HepG2 (cell line): ENCODE measurements around the gene TBC1D20. TPM values are rescaled to one million over a fixed set of nuclear protein-coding genes. Genes with fewer than 3 reads are reported as not detected.
"Not testable (repeated sequence)": the region's sequence is repeated elsewhere in the genome, so short reads cannot be mapped to it uniquely, and the experiment has no call there.

Experiments
- ARNTL ChIP-seq: sonication (generic); formaldehyde crosslinking; IDR thresholded peaks from 2 replicates; pipeline ENCODE4 v1.4.0; 2020; ENCODE audit warnings: mild to moderate bottlenecking, missing genetic modification reagents
- DMAP1 ChIP-seq: IDR thresholded peaks from 2 replicates; pipeline ENCODE4 v1.6.1; 2016
- DNMT3B ChIP-seq: conservative IDR thresholded peaks from 2 replicates; pipeline ENCODE4 v1.6.1; 2016; ENCODE audit warnings: missing biosample characterization, control low read depth
- EP300 ChIP-seq, 3 experiments: sonication (generic) in 1 of 3; formaldehyde crosslinking in 1 of 3; IDR thresholded peaks; 2 replicates each; pipeline versions ENCODE4 v1.5.1 to v1.6.1; 2011 to 2020; ENCODE audit warnings: low read depth in 2 of 3, low read length in 2 of 3, borderline replicate concordance in 1 of 3, improper control_type of control experiment in 1 of 3, mild to moderate bottlenecking in 1 of 3, missing genetic modification reagents in 1 of 3, moderate library complexity in 1 of 3
- FOXC1 ChIP-seq: sonication (generic); formaldehyde crosslinking; IDR thresholded peaks from 2 replicates; pipeline ENCODE4 v1.8.0; 2022; ENCODE audit warnings: mild to moderate bottlenecking, missing genetic modification reagents, borderline replicate concordance
- GLI4 ChIP-seq: sonication (generic); formaldehyde crosslinking; IDR thresholded peaks from 2 replicates; pipeline ENCODE4 v1.5.1; 2020; ENCODE audit warnings: missing genetic modification reagents, mild to moderate bottlenecking, moderate library complexity, borderline replicate concordance
- HMG20A ChIP-seq: IDR thresholded peaks from 2 replicates; pipeline ENCODE4 v1.6.1; 2016; ENCODE audit warnings: borderline replicate concordance
- ISL2 ChIP-seq: sonication (generic); formaldehyde crosslinking; IDR thresholded peaks from 2 replicates; pipeline ENCODE4 v1.5.0; 2020; ENCODE audit warnings: missing genetic modification reagents
- KAT7 ChIP-seq: IDR thresholded peaks from 2 replicates; pipeline ENCODE4 v1.6.1; 2018; ENCODE audit warnings: borderline replicate concordance, missing compliant biosample characterization
- MED1 ChIP-seq: sonication (generic); formaldehyde crosslinking; IDR thresholded peaks from 2 replicates; pipeline ENCODE4 v1.4.0; 2020; ENCODE audit warnings: missing genetic modification reagents
- SOX13 ChIP-seq, 3 experiments: fragments of 450-650 bp in 1 of 3; sonication (generic) in 1 of 3; formaldehyde crosslinking in 1 of 3; IDR thresholded peaks in 2 of 3; conservative IDR thresholded peaks in 1 of 3; 2 replicates each; pipeline versions ENCODE4 v1.5.0 to v1.6.1; 2016 to 2020; ENCODE audit warnings: antibody characterized with exemption in 1 of 3, mild to moderate bottlenecking in 1 of 3, missing compliant biosample characterization in 1 of 3, missing genetic modification reagents in 1 of 3, moderate library complexity in 1 of 3
- SRSF1 ChIP-seq: fragments of 200-400 bp; formaldehyde crosslinking; optimal IDR thresholded peaks from 2 replicates; pipeline ENCODE3; 2017; ENCODE audit warnings: mild to moderate bottlenecking, low read depth, low read length, moderate library complexity
- ZNF124 ChIP-seq: sonication (generic); formaldehyde crosslinking; IDR thresholded peaks from 2 replicates; pipeline ENCODE4 v1.4.0; 2020; ENCODE audit warnings: missing genetic modification reagents
- ZNF136 ChIP-seq: sonication (generic); formaldehyde crosslinking; IDR thresholded peaks from 2 replicates; pipeline ENCODE4 v1.8.1; 2022; ENCODE audit warnings: low read depth, mild to moderate bottlenecking, moderate library complexity, missing genetic modification reagents
- ZNF224 ChIP-seq: sonication (generic); formaldehyde crosslinking; IDR thresholded peaks from 2 replicates; pipeline ENCODE4 v1.5.0; 2020; ENCODE audit warnings: mild to moderate bottlenecking, missing genetic modification reagents
- ZNF264 ChIP-seq: sonication (generic); formaldehyde crosslinking; IDR thresholded peaks from 2 replicates; pipeline ENCODE4 v1.4.0; 2020; ENCODE audit warnings: missing genetic modification reagents
- ZNF292 ChIP-seq: sonication (generic); formaldehyde crosslinking; IDR thresholded peaks from 2 replicates; pipeline ENCODE4 v1.8.1; 2022; ENCODE audit warnings: mild to moderate bottlenecking, low read depth, missing genetic modification reagents, borderline replicate concordance
- ZNF543 ChIP-seq: sonication (generic); formaldehyde crosslinking; IDR thresholded peaks from 2 replicates; pipeline ENCODE4 v1.4.0; 2020; ENCODE audit warnings: mild to moderate bottlenecking, missing genetic modification reagents
- polyA plus RNA-seq, 8 experiments: library from polyadenylated mRNA; depleted of rRNA in 3 of 8; stranded (reverse) in 7 of 8; unstranded in 1 of 8; fragments of >200 nt; fragmentation: Illumina TruSeq in 4 of 8; extraction: Trizol in 4 of 8; gene quantifications; 2 replicates each; pipeline versions ENCODE4 v1.2.1 to v1.2.3, GENCODE V29; 2011 to 2016; ENCODE audit warnings: low read depth in 4 of 8, missing spikeins in 1 of 8, mixed read lengths in 1 of 8; ENCODE audit not compliant: insufficient read depth in 1 of 8
- total RNA-seq, 5 experiments: library from RNA; depleted of rRNA; stranded (reverse); fragments of >200 nt; fragmentation: Illumina TruSeq; extraction: Trizol; gene quantifications; 2 replicates each; pipeline ENCODE4 v1.2.3, GENCODE V29; 2016; ENCODE audit warnings: low read depth in 1 of 5
- TF ChIP-seq, protein P1 (sequence below): sonication (generic); formaldehyde crosslinking; IDR thresholded peaks from 2 replicates; pipeline ENCODE4 v1.4.0; 2020; ENCODE audit warnings: missing genetic modification reagents, borderline replicate concordance
- TF ChIP-seq, protein P2 (sequence below): IDR thresholded peaks from 2 replicates; pipeline ENCODE4 v1.6.1; 2018; ENCODE audit warnings: missing genetic modification reagents
- TF ChIP-seq, protein P3 (sequence below): sonication (generic); formaldehyde crosslinking; IDR thresholded peaks from 2 replicates; pipeline ENCODE4 v1.4.0; 2020; ENCODE audit warnings: missing genetic modification reagents, low read depth, mild to moderate bottlenecking, borderline replicate concordance

Gene TBC1D20
- total and polyA plus RNA-seq, 2 of the 13 experiments (the other 11 are each of a cell fraction or from before 2014, with no cell fraction given) = 36.6 to 47.1 TPM

DNA sequence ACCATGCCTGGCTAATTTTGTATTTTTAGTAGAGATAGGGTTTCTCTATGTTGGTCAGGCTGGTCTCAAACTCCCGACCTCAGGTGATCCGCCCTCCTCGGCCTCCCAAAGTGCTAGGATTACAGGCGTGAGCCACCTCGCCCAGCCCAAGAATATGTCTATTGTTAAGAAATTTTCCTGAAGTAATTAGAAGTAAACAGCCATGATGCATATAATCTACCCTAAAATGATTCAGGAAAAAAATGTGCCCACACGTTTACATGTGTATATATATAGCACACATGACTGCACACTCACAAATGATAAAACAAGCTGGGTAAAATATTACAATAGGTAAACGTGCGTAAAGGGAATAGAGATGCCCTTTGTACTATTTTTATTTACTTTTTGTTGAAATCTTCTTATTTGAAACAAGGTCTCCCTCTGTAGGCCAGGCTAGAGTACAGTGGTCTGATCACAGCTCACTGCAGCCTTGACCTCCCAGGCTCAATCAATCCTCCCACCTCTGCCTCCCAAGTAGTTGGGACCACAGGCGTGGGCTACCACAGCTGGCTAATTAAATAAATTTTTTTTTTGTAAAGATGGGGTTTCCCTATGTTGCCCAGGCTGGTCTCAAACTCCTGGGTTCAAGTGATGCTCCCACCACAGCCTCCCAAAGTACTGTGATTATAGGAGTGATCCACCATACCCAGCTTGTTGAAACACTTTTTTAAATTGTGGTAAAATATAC is 48.2 kb upstream of the TBC1D20 start (continued):
- TF ChIP-seq DMAP1 (CRISPR knock-in tag) = peak; percentile 49; the same call in 1 of the 2 replicates
- peak; percentile 89 for TF ChIP-seq MED1 (CRISPR knock-in tag)
- TF ChIP-seq, protein P1, sequence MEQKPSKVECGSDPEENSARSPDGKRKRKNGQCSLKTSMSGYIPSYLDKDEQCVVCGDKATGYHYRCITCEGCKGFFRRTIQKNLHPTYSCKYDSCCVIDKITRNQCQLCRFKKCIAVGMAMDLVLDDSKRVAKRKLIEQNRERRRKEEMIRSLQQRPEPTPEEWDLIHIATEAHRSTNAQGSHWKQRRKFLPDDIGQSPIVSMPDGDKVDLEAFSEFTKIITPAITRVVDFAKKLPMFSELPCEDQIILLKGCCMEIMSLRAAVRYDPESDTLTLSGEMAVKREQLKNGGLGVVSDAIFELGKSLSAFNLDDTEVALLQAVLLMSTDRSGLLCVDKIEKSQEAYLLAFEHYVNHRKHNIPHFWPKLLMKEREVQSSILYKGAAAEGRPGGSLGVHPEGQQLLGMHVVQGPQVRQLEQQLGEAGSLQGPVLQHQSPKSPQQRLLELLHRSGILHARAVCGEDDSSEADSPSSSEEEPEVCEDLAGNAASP (CRISPR knock-in tag) = peak; percentile 72; the same call in 1 of the 2 replicates
- TF ChIP-seq ISL2 (CRISPR knock-in tag) = peak; percentile 75
- 0 out of 2 replicates have a peak, but pooled peaks have one; percentile 48 for TF ChIP-seq GLI4 (CRISPR knock-in tag)
- 0 out of 2 replicates have a peak, but pooled peaks have one; percentile 61 for TF ChIP-seq ZNF136 (CRISPR knock-in tag)
- TF ChIP-seq ZNF124 = 0 out of 2 replicates have a peak, but pooled peaks have one; percentile 32
- 0 out of 2 replicates have a peak, but pooled peaks have one; percentile 69 for TF ChIP-seq ZNF264 (CRISPR knock-in tag)
- 0 out of 2 replicates have a peak, but pooled peaks have one; percentile 73 for TF ChIP-seq ZNF224 (CRISPR knock-in tag)
- TF ChIP-seq DNMT3B (CRISPR knock-in tag) = 0 out of 2 replicates have a peak, but pooled peaks have one; percentile 61
- TF ChIP-seq SOX13 (IDR thresholded peaks at IDR 0.05) = peak; percentile 53
- peak in 1 of 2 experiments; percentile 95; a peak in 2 of 4 replicates for TF ChIP-seq SOX13 (CRISPR knock-in tag; conservative IDR thresholded peaks at IDR 0.05 in 1 of 2, IDR thresholded peaks at IDR 0.05 in 1 of 2)
- TF ChIP-seq KAT7 = peak; percentile 80; the same call in 1 of the 2 replicates
- peak; percentile 81 for TF ChIP-seq ARNTL (CRISPR knock-in tag)
- TF ChIP-seq FOXC1 = 0 out of 2 replicates have a peak, but pooled peaks have one; percentile 13
- TF ChIP-seq HMG20A (CRISPR knock-in tag) = peak; percentile 78; the same call in 1 of the 2 replicates
- TF ChIP-seq EP300 (IDR thresholded peaks at IDR 0.05; ENCODE audit: low read depth in 2 of 2, low read length in 2 of 2) = peak in 1 of 2 experiments; percentile 76; a peak in 2 of 4 replicates
- not testable (repeated sequence) for TF ChIP-seq EP300 (CRISPR knock-in tag; IDR thresholded peaks at IDR 0.05; ENCODE audit: borderline replicate concordance)
- TF ChIP-seq ZNF543 = peak; percentile 44; the same call in 1 of the 2 replicates
- TF ChIP-seq, protein P2, sequence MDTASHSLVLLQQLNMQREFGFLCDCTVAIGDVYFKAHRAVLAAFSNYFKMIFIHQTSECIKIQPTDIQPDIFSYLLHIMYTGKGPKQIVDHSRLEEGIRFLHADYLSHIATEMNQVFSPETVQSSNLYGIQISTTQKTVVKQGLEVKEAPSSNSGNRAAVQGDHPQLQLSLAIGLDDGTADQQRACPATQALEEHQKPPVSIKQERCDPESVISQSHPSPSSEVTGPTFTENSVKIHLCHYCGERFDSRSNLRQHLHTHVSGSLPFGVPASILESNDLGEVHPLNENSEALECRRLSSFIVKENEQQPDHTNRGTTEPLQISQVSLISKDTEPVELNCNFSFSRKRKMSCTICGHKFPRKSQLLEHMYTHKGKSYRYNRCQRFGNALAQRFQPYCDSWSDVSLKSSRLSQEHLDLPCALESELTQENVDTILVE (CRISPR knock-in tag) = peak; percentile 79; the same call in 1 of the 2 replicates
- peak; percentile 34 for TF ChIP-seq SRSF1
- TF ChIP-seq ZNF292 (CRISPR knock-in tag) = peak; percentile 73; the same call in 1 of the 2 replicates
- TF ChIP-seq, protein P3, sequence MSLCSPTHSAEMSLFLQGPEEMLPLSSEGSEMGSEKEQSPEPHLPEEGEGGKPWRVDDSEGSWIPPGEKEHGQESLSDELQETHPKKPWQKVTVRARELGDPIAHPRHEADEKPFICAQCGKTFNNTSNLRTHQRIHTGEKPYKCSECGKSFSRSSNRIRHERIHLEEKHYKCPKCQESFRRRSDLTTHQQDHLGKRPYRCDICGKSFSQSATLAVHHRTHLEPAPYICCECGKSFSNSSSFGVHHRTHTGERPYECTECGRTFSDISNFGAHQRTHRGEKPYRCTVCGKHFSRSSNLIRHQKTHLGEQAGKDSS (CRISPR knock-in tag) = peak; percentile 82; the same call in 1 of the 2 replicates
